ENCODE data around the gene TCTN2. TPM values are rescaled to one million over a fixed set of nuclear protein-coding genes. Genes with fewer than 3 reads are reported as not detected.

The TCTN2 gene
- total and polyA plus RNA-seq, 11 donors, result 1.3 to 5.7 (median 4.5) TPM

DNA sequence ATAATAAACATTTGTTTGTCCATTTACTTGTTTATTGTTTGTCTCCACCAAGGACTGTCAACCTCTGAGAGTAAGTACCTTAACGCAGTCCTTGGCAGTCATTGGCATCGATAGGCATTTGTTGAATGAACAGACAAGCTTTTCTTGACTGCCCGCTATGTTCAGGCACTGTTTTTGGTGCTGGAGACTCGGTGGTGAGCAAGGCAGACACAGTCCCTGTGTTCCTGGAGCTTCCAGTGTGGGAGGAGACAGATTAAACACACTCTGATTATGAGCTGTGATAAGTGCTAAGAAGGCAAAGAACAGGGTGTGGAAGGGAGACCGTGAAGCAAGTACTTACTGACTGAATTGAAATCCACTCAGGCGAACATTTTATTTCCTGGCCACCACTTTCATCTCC is 42.5 kb downstream of the TCTN2 start:
- Histone ChIP-seq H3K36me3 (peaks cover 0 to 4% (median 0%) of the 10 kb centered on the region in 9 donors), H3K9me3 (no peaks in the 10 kb centered on the region), H3K27me3 (no peaks in the 10 kb centered on the region), H3K4me1 (peaks cover 7 to 36% (median 18%) of the 10 kb centered on the region in 12 donors), H3K27ac (peak overlapping the region in 2 of 12 donors; percentile 71 to 85), H3K4me3 (peak overlapping the region in 10 of 12 donors; percentile 72 to 100 (median 96))
- WGBS, 4 donors, result 35 to 41% (median 37%) methylated on average over 6 of the region's 6 CpGs
- ATAC-seq (no peak), DNase-seq (no peak)
- TF ChIP-seq, protein P1, sequence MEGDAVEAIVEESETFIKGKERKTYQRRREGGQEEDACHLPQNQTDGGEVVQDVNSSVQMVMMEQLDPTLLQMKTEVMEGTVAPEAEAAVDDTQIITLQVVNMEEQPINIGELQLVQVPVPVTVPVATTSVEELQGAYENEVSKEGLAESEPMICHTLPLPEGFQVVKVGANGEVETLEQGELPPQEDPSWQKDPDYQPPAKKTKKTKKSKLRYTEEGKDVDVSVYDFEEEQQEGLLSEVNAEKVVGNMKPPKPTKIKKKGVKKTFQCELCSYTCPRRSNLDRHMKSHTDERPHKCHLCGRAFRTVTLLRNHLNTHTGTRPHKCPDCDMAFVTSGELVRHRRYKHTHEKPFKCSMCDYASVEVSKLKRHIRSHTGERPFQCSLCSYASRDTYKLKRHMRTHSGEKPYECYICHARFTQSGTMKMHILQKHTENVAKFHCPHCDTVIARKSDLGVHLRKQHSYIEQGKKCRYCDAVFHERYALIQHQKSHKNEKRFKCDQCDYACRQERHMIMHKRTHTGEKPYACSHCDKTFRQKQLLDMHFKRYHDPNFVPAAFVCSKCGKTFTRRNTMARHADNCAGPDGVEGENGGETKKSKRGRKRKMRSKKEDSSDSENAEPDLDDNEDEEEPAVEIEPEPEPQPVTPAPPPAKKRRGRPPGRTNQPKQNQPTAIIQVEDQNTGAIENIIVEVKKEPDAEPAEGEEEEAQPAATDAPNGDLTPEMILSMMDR (IDR thresholded peaks at IDR 0.05), result no peak
- TF ChIP-seq POLR2A (IDR thresholded peaks at IDR 0.05), result no peak
- intact Hi-C loops (cut with DNase I), result loop anchor here in 1 of 10 donors (5.0 kb wide), 1 partner anchor 269 kb away; no protein-coding TSS in a partner anchor

DNA sequence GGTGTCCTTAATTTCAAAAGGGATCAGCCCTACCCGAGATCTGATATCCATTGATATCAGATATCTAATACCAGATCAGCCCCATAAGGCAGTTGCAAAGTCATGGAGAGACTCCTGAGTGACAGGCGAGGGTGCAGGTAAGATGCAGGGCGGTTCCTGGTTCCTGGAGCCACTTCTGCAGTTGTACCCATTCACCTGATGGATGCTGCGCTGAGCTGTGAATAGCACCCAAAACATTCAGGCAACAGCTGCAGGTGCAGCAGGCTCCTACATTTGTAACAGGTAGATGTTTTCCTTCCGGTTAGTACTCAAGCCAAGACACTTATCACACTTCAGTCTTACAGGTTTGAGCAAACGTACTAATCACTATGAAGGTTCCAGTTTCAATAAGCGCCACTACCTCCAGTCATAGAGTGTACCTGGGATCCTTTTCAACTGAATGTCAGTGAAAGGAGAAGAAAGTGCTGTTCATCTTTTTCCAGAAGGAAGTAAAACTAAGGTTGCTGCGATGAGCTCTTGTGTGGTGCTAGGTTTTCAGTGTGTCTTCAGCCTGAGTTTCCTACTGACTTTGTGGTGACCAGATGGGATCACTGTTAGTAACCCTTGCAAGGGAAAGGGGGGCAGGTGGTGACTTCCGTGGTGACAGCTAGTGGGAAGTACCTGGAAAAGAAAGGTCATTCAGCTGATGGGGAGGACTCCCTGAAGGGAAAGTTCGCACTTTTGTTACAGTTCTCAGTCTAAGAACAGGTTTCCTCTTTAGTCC is 43.1 kb downstream of the TCTN2 start:
- no peak for TF ChIP-seq POLR2A (IDR thresholded peaks at IDR 0.05)
- TF ChIP-seq, protein P1 (IDR thresholded peaks at IDR 0.05), result no peak
- Histone ChIP-seq H3K36me3 (peaks cover 0 to 8% (median 2%) of the 10 kb centered on the region in 9 donors), H3K4me1 (peaks cover 7 to 36% (median 19%) of the 10 kb centered on the region in 12 donors), H3K9me3 (no peaks in the 10 kb centered on the region), H3K27ac (peak overlapping the region in 1 of 12 donors; percentile 4), H3K27me3 (no peaks in the 10 kb centered on the region), H3K4me3 (peak overlapping the region in 5 of 12 donors; percentile 74 to 100 (median 100))
- ATAC-seq, result no peak
- whole genome bisulfite sequencing, 4 donors, result 74 to 80% (median 76%) methylated on average over 10 of the region's 10 CpGs
- intact Hi-C loops (cut with DNase I), result loop anchor here in 1 of 10 donors (5.0 kb wide), 1 partner anchor 268 kb away; no protein-coding TSS in a partner anchor
- no peak for DNase-seq

DNA sequence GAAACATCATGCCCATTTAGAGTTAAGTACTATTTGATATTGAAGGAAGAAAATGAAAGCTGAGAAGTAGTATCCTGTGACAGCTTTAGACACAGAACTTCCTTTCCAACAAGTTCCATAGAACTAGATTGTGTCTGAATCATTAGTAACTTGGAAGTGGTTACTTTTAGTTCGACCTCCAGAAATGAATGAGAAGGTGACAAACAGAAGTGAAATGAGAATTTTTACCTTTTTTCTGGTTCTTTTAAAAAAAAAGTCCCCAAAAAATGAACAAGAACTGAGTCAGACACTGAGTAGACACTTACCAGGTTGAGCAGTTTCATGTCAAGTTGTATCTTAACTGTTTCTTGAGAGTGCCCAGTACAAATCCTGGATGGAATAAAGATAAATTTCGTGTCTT is 44.3 kb downstream of the TCTN2 start:
- no peak for TF ChIP-seq POLR2A (IDR thresholded peaks at IDR 0.05)
- TF ChIP-seq, protein P1 (IDR thresholded peaks at IDR 0.05), result no peak
- whole genome bisulfite sequencing, 4 donors, result 52 to 60% (median 57%) methylated on average over 2 of the region's 2 CpGs
- no peaks in the 10 kb centered on the region for H3K9me3 ChIP-seq
- ATAC-seq (no peak), DNase-seq (no peak)
- intact Hi-C loops (cut with DNase I), result no loop called here
- peaks cover 7 to 36% (median 21%) of the 10 kb centered on the region in 12 donors for H3K4me1 ChIP-seq
- H3K27me3 ChIP-seq, result no peaks in the 10 kb centered on the region
- no peak overlapping the region for H3K4me3 ChIP-seq
- no peak overlapping the region for H3K27ac ChIP-seq
- H3K36me3 ChIP-seq, result peaks cover 0 to 20% (median 7%) of the 10 kb centered on the region in 9 donors

DNA sequence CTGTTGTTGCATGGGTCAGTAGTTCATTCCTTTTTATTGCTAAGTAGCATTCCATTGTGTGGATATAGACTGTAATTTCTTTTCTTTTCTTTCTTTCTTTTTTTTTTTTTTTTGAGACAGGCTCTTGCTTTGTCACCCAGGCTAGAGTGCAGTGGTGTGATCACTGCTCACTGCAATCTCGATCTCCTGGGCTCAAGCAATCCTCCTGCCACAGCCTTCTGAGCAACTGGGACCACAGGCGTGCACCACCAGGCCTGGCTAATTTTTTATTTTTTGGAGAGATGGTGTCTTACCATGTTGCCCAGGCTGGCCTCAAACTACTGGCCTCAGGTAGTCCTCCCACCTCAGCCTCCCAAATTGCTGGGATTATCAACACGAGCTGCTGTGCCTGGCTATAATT is 46.4 kb downstream of the TCTN2 start:
- no peak for TF ChIP-seq POLR2A (IDR thresholded peaks at IDR 0.05)
- TF ChIP-seq, protein P1 (IDR thresholded peaks at IDR 0.05), result no peak
- intact Hi-C loops (cut with DNase I), result no loop called here
- ATAC-seq, result no peak
- Histone ChIP-seq H3K27me3 (no peaks in the 10 kb centered on the region), H3K27ac (no peak overlapping the region), H3K4me3 (no peak overlapping the region), H3K9me3 (no peaks in the 10 kb centered on the region), H3K4me1 (peaks cover 7 to 30% (median 18%) of the 10 kb centered on the region in 12 donors), H3K36me3 (peaks cover 0 to 39% (median 24%) of the 10 kb centered on the region in 9 donors)
- no peak for DNase-seq
- 92 to 97% (median 94%) methylated on average over 3 of the region's 3 CpGs for WGBS, 4 donors

Measured in heart left ventricle (tissue), 16 donors.